PC-9 (cell line): Measurements from ENCODE around the gene CCDC63. TPM values are rescaled to one million over a fixed set of nuclear protein-coding genes. Genes with fewer than 3 reads are reported as not detected.

Experiments used
- BruUV-seq: library from RNA; stranded (reverse); fragments of 400-500 nt; replicated peaks from 2 replicates; lab custom pipeline; 2021; lab: Mats Ljungman, UMichigan
- CTCF ChIA-PET: fragments of 300-600 bp; sonication (Branson Sonifier 250); formaldehyde crosslinking; loops from one replicate; lab custom pipeline; 2022; ENCODE audit warnings: antibody characterized with exemption; lab: Charles Lee
- POLR2A ChIA-PET: fragments of 300-600 bp; sonication (Branson Sonifier 250); formaldehyde crosslinking; loops from one replicate; lab custom pipeline; 2022; ENCODE audit warnings: antibody characterized with exemption; ENCODE audit not compliant: unreplicated experiment; lab: Charles Lee
- DNase-seq, 2 experiments: peaks; one replicate each; pipeline versions ENCODE4 v3.0.0 to v3.0.0-alpha.2; 2015 to 2022; ENCODE audit warnings: mixed read lengths in 1 of 2
- H2AFZ ChIP-seq: fragments of 200-600 bp; sonication (generic); 2 replicates; pipeline ENCODE4 v1.8.1; 2017; ENCODE audit warnings: antibody characterized with exemption
- H3F3A ChIP-seq: fragments of 200-600 bp; sonication (generic); 2 replicates; pipeline ENCODE4 v1.8.1; 2017; ENCODE audit warnings: antibody characterized with exemption, mild to moderate bottlenecking, low read depth; ENCODE audit not compliant: insufficient read depth
- H3K27ac ChIP-seq: fragments of 200-600 bp; sonication (generic); 2 replicates; pipeline ENCODE4 v1.6.1; 2016; ENCODE audit warnings: mixed run types
- H3K27me3 ChIP-seq: fragments of 200-600 bp; sonication (generic); 2 replicates; pipeline ENCODE4 v1.6.1; 2016; ENCODE audit warnings: low read depth, mixed run types; ENCODE audit not compliant: insufficient read depth
- H3K36me3 ChIP-seq: fragments of 200-600 bp; sonication (generic); 2 replicates; pipeline ENCODE4 v1.6.1; 2016; ENCODE audit warnings: low read depth, mixed run types
- H3K4me1 ChIP-seq: fragments of 200-600 bp; sonication (generic); replicated peaks from 2 replicates; pipeline ENCODE4 v1.6.1; 2016; ENCODE audit warnings: mixed run types; ENCODE audit not compliant: insufficient read depth
- H3K4me2 ChIP-seq: fragments of 200-600 bp; sonication (generic); 2 replicates; pipeline ENCODE4 v1.6.1; 2017; ENCODE audit warnings: mixed run types
- H3K4me3 ChIP-seq: fragments of 200-600 bp; sonication (generic); 2 replicates; pipeline ENCODE4 v1.6.1; 2016; ENCODE audit warnings: mixed run types
- H3K79me2 ChIP-seq: fragments of 200-600 bp; sonication (generic); 2 replicates; pipeline ENCODE4 v1.6.1; 2017; ENCODE audit warnings: low read depth, mixed run types
- H3K9me2 ChIP-seq: fragments of 200-600 bp; sonication (generic); 2 replicates; pipeline ENCODE4 v1.8.1; 2017; ENCODE audit warnings: mild to moderate bottlenecking; ENCODE audit not compliant: insufficient read depth
- H3K9me3 ChIP-seq: fragments of 200-600 bp; sonication (generic); 2 replicates; pipeline ENCODE4 v1.8.1; 2016; ENCODE audit warnings: low read depth; ENCODE audit not compliant: insufficient read depth
- H4K20me1 ChIP-seq: fragments of 200-600 bp; sonication (generic); 2 replicates; pipeline ENCODE4 v1.8.1; 2017; ENCODE audit not compliant: insufficient read depth
- CTCF ChIP-seq: fragments of 200-600 bp; sonication (generic); conservative IDR thresholded peaks from 2 replicates; pipeline ENCODE4 v1.6.1; 2017; ENCODE audit warnings: mixed run types, antibody characterized with exemption, mild to moderate bottlenecking, moderate library complexity
- EZH2 ChIP-seq: fragments of 200-600 bp; sonication (generic); IDR thresholded peaks from 2 replicates; pipeline ENCODE4 v1.8.0; 2017; ENCODE audit warnings: antibody characterized with exemption, low read depth
- intact Hi-C: fragments of 100-400 bp; cut with micrococcal nuclease; formaldehyde crosslinking; loops from one replicate; pipeline ENCODE4 v1.10.0; 2022; ENCODE audit not compliant: unreplicated experiment
- total RNA-seq: library from RNA; stranded (reverse); gene quantifications from 2 replicates; pipeline ENCODE4 v1.2.3, GENCODE V29; 2021

Gene CCDC63
- total RNA-seq, 1 experiment from 2014 or later = not detected

GRCh38 chr12:110917961-110918360 lies 71.2 kb downstream of the CCDC63 start:
- ChIA-PET CTCF (no interaction called here), POLR2A (no interaction called here)
- DNase-seq = no peak

GRCh38 chr12:110919720-110920119 lies 72.9 kb downstream of the CCDC63 start:
- Histone ChIP-seq H3F3A (peaks cover 28% of the 10 kb centered on the region), H3K27ac (no peak overlapping the region), H3K4me1 (peaks cover 29% of the 10 kb centered on the region), H3K9me2 (no peaks in the 10 kb centered on the region), H3K9me3 (no peaks in the 10 kb centered on the region), H3K79me2 (no peaks in the 10 kb centered on the region), H3K36me3 (no peaks in the 10 kb centered on the region), H3K27me3 (no peaks in the 10 kb centered on the region), H4K20me1 (no peaks in the 10 kb centered on the region), H3K4me3 (no peak overlapping the region), H2AFZ (no peak overlapping the region), H3K4me2 (no peak overlapping the region)
- POLR2A ChIA-PET = interaction anchor here (0.6 kb wide), 1 partner anchor 11 kb away, joined by 4 read pairs; no protein-coding TSS in a partner anchor
- CTCF ChIA-PET = no interaction called here
- intact Hi-C loops = no loop called here
- TF ChIP-seq CTCF = no peak
- TF ChIP-seq EZH2 = no peak
- DNase-seq = no peak
- BruUV-seq = no TSS peak

More at GRCh38 chr12:110917961-110918360, 71.2 kb downstream of the CCDC63 start:
- Histone ChIP-seq H3K9me3 (no peaks in the 10 kb centered on the region), H3K27ac (peak overlapping the region; percentile 85), H3K27me3 (no peaks in the 10 kb centered on the region), H3K79me2 (no peaks in the 10 kb centered on the region), H3K4me3 (no peak overlapping the region), H3K4me1 (peaks cover 29% of the 10 kb centered on the region), H3K4me2 (peak overlapping the region; percentile 56), H4K20me1 (no peaks in the 10 kb centered on the region), H3K9me2 (no peaks in the 10 kb centered on the region), H3K36me3 (no peaks in the 10 kb centered on the region), H2AFZ (0 out of 2 replicates have a peak overlapping the region, but pooled peaks have one; percentile 31), H3F3A (peaks cover 28% of the 10 kb centered on the region)
- intact Hi-C loops = loop anchor here (2.0 kb wide), 1 partner anchor 17 kb away; no protein-coding TSS in a partner anchor
- no peak for TF ChIP-seq CTCF
- no peak for TF ChIP-seq EZH2
- TSS peak; percentile 80 for BruUV-seq

- POLR2A ChIA-PET = interaction anchor here (0.6 kb wide), 1 partner anchor 10 kb away, joined by 4 read pairs; no protein-coding TSS in a partner anchor
- intact Hi-C loops = no loop called here
- no peaks in the 10 kb centered on the region for H4K20me1 ChIP-seq
- no peaks in the 10 kb centered on the region for H3K9me3 ChIP-seq
- TF ChIP-seq CTCF (no peak), EZH2 (no peak)
- no peak within 1 kb of the TSS for H2AFZ ChIP-seq
- H3K9me2 ChIP-seq = no peaks in the 10 kb centered on the region
- no TSS peak for BruUV-seq
- no peaks in the 10 kb centered on the region for H3K36me3 ChIP-seq
- peaks cover 29% of the 10 kb centered on the region for H3K4me1 ChIP-seq
- no peak within 1 kb of the TSS for H3K4me3 ChIP-seq
- no peaks in the 10 kb centered on the region for H3K79me2 ChIP-seq
- no peak within 1 kb of the TSS for H3K4me2 ChIP-seq
- CTCF ChIA-PET = no interaction called here
- no peak for DNase-seq
- H3F3A ChIP-seq = peaks cover 28% of the 10 kb centered on the region
- H3K27me3 ChIP-seq = no peaks in the 10 kb centered on the region
- no peak within 1 kb of the TSS for H3K27ac ChIP-seq
These were observed 73.6 kb downstream of the CCDC63 start, which contains the start of gene MYL2 for GRCh38 chr12:110920324-110920910. Gene MYL2 (minus strand): TSS chr12:110920579. CDS start chr12:110920529, 50 bp downstream.
